WTC11 (cell line): ENCODE measurements around the gene MACF1.
"Not testable (repeated sequence)": the region's sequence is repeated elsewhere in the genome, so short reads cannot be mapped to it uniquely, and the experiment has no call there.

ENCODE experiments used
- NR2C2 ChIP-seq: sonication (generic); formaldehyde crosslinking; IDR thresholded peaks from 2 replicates; pipeline ENCODE4 v1.8.0; 2022; ENCODE audit warnings: mild to moderate bottlenecking, missing genetic modification reagents
- TF ChIP-seq, protein P1 (sequence below): sonication (generic); formaldehyde crosslinking; IDR thresholded peaks from 2 replicates; pipeline ENCODE4 v1.8.0; 2023; ENCODE audit warnings: missing genetic modification reagents, mild to moderate bottlenecking, borderline replicate concordance
- TF ChIP-seq, protein P2 (sequence below): sonication (generic); formaldehyde crosslinking; IDR thresholded peaks from 2 replicates; pipeline ENCODE4 v1.8.1; 2022; ENCODE audit warnings: mild to moderate bottlenecking, moderate library complexity, missing genetic modification reagents
- TF ChIP-seq, protein P3 (sequence below): fragments of 200-600 bp; IDR thresholded peaks from 2 replicates; pipeline ENCODE4 v1.8.0; 2022; ENCODE audit warnings: antibody characterized with exemption
- TF ChIP-seq, protein P4 (sequence below): fragments of 250-450 bp; sonication (Bioruptor Pico); conservative IDR thresholded peaks from 2 replicates; pipeline ENCODE4 v1.9.0; 2021; ENCODE audit warnings: mild to moderate bottlenecking
- TF ChIP-seq, protein P5 (sequence below): sonication (generic); formaldehyde crosslinking; IDR thresholded peaks from 2 replicates; pipeline ENCODE4 v1.8.0; 2023; ENCODE audit warnings: missing genetic modification reagents
- TF ChIP-seq, protein P6 (sequence below): sonication (generic); formaldehyde crosslinking; conservative IDR thresholded peaks from 2 replicates; pipeline ENCODE4 v1.8.1; 2023; ENCODE audit warnings: mild to moderate bottlenecking, low read depth, missing genetic modification reagents, moderate library complexity

DNA sequence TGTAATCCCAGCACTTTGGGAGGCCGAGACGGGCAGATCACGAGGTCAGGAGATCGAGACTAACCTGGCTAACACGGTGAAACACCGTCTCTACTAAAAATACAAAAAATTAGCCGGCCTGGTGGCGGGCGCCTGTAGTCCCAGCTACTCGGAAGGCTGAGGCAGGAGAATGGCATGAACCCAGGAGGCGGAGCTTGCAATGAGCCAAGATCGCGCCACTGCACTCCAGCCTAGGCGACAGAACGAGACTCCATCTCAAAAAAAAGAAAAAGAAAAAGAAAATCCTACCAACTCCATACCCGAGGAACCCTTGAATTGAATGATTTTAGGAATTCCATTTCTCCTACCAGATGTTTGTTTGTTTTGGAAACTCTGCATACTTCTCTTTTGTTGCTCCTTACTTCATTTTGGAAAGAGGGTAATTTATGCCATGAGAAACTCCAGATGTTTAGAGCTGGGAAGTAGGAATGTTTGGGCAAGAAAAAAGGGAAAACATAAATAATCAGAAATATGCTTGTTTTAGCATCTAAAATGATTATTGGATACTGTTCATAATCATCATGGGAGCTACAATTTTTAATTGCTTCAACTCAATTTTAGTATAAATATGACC is 262.7 kb downstream of the MACF1 start:
- TF ChIP-seq, protein P1, sequence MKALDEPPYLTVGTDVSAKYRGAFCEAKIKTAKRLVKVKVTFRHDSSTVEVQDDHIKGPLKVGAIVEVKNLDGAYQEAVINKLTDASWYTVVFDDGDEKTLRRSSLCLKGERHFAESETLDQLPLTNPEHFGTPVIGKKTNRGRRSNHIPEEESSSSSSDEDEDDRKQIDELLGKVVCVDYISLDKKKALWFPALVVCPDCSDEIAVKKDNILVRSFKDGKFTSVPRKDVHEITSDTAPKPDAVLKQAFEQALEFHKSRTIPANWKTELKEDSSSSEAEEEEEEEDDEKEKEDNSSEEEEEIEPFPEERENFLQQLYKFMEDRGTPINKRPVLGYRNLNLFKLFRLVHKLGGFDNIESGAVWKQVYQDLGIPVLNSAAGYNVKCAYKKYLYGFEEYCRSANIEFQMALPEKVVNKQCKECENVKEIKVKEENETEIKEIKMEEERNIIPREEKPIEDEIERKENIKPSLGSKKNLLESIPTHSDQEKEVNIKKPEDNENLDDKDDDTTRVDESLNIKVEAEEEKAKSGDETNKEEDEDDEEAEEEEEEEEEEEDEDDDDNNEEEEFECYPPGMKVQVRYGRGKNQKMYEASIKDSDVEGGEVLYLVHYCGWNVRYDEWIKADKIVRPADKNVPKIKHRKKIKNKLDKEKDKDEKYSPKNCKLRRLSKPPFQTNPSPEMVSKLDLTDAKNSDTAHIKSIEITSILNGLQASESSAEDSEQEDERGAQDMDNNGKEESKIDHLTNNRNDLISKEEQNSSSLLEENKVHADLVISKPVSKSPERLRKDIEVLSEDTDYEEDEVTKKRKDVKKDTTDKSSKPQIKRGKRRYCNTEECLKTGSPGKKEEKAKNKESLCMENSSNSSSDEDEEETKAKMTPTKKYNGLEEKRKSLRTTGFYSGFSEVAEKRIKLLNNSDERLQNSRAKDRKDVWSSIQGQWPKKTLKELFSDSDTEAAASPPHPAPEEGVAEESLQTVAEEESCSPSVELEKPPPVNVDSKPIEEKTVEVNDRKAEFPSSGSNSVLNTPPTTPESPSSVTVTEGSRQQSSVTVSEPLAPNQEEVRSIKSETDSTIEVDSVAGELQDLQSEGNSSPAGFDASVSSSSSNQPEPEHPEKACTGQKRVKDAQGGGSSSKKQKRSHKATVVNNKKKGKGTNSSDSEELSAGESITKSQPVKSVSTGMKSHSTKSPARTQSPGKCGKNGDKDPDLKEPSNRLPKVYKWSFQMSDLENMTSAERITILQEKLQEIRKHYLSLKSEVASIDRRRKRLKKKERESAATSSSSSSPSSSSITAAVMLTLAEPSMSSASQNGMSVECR (CRISPR knock-in tag), result not testable (repeated sequence)
- TF ChIP-seq, protein P2, sequence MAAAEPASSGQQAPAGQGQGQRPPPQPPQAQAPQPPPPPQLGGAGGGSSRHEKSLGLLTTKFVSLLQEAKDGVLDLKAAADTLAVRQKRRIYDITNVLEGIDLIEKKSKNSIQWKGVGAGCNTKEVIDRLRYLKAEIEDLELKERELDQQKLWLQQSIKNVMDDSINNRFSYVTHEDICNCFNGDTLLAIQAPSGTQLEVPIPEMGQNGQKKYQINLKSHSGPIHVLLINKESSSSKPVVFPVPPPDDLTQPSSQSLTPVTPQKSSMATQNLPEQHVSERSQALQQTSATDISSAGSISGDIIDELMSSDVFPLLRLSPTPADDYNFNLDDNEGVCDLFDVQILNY (CRISPR knock-in tag), result not testable (repeated sequence)
- TF ChIP-seq, protein P3, sequence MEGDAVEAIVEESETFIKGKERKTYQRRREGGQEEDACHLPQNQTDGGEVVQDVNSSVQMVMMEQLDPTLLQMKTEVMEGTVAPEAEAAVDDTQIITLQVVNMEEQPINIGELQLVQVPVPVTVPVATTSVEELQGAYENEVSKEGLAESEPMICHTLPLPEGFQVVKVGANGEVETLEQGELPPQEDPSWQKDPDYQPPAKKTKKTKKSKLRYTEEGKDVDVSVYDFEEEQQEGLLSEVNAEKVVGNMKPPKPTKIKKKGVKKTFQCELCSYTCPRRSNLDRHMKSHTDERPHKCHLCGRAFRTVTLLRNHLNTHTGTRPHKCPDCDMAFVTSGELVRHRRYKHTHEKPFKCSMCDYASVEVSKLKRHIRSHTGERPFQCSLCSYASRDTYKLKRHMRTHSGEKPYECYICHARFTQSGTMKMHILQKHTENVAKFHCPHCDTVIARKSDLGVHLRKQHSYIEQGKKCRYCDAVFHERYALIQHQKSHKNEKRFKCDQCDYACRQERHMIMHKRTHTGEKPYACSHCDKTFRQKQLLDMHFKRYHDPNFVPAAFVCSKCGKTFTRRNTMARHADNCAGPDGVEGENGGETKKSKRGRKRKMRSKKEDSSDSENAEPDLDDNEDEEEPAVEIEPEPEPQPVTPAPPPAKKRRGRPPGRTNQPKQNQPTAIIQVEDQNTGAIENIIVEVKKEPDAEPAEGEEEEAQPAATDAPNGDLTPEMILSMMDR, result not testable (repeated sequence)
- TF ChIP-seq, protein P4, sequence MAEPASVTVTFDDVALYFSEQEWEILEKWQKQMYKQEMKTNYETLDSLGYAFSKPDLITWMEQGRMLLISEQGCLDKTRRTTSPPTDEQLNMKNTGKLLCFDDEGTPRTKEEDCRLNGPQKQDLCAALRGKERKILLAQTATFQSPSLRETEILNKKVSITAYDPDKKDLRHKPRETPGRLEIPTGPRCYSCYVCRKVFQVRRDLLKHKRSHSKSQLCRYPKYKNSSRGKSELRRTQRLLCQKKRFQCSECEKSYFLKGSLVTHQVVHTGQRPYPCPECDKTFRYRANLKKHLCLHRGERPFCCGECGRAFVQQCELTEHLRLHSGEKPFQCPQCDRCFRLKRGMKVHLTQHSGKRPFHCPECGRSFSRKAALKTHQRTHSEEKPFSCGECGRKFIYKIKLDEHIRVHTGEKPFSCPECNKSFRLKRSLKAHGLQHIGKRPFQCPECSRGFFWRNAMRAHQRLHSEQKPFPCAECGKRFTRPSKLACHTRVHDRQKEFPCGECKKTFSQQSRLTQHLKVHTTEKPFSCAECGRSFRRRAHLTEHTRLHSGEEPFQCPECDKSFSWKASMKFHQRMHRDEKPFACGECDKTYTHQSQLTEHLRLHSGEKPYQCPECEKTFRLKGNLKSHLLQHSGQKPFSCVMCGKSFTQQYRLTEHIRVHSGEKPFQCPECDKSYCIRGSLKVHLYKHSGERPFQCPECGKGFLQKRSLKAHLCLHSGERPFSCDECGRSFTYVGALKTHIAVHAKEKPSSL (CRISPR knock-in tag), result not testable (repeated sequence)
- TF ChIP-seq, protein P5, sequence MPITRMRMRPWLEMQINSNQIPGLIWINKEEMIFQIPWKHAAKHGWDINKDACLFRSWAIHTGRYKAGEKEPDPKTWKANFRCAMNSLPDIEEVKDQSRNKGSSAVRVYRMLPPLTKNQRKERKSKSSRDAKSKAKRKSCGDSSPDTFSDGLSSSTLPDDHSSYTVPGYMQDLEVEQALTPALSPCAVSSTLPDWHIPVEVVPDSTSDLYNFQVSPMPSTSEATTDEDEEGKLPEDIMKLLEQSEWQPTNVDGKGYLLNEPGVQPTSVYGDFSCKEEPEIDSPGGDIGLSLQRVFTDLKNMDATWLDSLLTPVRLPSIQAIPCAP, result not testable (repeated sequence)
- TF ChIP-seq, protein P6, sequence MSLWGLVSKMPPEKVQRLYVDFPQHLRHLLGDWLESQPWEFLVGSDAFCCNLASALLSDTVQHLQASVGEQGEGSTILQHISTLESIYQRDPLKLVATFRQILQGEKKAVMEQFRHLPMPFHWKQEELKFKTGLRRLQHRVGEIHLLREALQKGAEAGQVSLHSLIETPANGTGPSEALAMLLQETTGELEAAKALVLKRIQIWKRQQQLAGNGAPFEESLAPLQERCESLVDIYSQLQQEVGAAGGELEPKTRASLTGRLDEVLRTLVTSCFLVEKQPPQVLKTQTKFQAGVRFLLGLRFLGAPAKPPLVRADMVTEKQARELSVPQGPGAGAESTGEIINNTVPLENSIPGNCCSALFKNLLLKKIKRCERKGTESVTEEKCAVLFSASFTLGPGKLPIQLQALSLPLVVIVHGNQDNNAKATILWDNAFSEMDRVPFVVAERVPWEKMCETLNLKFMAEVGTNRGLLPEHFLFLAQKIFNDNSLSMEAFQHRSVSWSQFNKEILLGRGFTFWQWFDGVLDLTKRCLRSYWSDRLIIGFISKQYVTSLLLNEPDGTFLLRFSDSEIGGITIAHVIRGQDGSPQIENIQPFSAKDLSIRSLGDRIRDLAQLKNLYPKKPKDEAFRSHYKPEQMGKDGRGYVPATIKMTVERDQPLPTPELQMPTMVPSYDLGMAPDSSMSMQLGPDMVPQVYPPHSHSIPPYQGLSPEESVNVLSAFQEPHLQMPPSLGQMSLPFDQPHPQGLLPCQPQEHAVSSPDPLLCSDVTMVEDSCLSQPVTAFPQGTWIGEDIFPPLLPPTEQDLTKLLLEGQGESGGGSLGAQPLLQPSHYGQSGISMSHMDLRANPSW (CRISPR knock-in tag), result not testable (repeated sequence)
- not testable (repeated sequence) for TF ChIP-seq NR2C2
